Activated CD4-positive, alpha-beta T cell treated with anti-CD3 and anti-CD28 coated beads, Interleukin-2, Interleukin-4, amounts not matched to agents 100 ng/mL and 50 ng/mL, durations not matched to agents 16 hours and 8 hours (primary cell): Measurements from ENCODE around the gene NEU1.
"Not testable (repeated sequence)": the region's sequence is repeated elsewhere in the genome, so short reads cannot be mapped to it uniquely, and the experiment has no call there.

ENCODE experiments used
- DNase-seq: peaks from one replicate; pipeline ENCODE4 v3.0.0-alpha.2; 2020; ENCODE audit warnings: low spot score

Gene NEU1

DNA sequence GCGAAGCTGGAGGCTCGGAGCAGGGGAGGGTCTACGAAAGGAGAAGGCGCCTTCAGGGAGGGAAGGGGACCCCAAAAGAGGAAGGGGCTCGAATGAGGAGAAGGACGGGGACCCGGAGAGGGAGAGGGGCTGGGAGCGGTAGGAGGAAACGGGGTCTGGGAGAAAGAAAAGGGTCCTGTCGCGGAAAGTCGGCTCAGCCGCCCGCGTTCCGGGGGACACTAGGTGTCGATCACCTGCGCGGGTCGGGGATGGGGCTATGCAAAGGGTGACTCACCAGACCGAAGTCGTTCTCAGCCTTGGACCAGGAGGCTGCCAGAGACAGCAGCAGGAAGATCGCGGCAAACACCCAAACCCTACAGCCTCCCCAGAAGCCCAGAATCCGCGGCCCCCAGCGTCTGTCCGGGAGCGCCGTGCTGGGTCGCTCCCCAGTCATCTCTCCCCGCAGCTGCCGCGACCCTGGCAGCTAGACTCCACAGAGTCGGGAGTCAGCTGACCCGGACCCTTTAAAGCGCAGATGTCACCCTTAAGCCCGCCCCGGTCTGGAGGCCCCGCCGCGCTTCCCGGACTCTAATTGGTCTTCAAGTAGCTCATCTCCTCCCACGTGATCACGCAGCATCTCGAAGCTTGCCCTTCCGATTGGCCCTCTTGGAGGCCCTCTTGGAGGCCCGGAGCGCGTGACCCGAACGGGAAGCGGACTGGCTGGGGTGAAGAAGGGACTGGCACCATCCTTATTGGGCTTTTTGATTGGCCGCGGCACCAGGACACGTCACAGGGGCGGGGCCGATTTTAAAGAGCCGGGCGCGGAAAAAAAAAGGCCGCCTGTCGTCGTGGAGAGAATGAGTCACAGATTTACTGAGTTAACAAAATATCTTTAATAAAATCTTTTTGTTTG is at the start of gene NEU1:
NEU1 (minus strand) TSS at position 478 of the 892 bp plus-strand sequence; CDS start at position 433, 45 bp downstream.
- peak; percentile 100 for DNase-seq

DNA sequence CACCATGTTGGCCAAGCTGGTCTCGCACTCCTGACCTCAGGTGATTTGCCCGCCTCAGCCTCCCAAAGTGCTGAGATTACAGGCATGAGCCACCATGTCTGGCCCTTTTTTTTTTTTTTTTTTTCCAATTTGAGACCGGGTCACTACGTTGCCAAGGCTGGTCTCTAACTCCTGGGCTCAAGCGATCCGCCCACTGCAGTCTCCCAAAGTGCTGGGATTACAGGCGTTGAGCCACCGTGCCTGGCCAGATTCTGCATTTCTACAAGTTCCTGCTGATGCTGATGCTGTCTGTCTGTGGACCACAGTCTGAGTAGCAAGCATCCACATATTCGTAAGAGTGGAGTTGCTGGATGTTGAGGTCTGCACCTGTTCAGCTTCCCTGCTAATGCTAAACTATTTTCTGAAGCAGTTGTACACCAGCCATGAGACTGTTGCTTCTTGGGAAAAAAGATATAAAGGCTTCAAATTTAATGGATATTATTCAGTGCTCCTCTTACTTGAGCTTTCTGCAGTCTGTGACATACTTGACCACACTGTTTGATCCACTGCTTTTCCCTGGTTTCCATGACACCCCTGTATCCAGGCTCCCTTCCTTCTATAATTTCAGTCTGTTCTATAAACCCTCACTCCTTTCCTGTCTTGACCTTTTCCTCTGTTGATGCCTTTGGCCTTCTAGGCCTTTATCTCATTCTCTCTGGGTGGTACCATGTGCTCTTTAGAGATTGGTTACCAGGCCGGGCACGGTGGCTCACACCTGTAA is 49.4 kb upstream of the NEU1 start:
- no peak for DNase-seq

DNA sequence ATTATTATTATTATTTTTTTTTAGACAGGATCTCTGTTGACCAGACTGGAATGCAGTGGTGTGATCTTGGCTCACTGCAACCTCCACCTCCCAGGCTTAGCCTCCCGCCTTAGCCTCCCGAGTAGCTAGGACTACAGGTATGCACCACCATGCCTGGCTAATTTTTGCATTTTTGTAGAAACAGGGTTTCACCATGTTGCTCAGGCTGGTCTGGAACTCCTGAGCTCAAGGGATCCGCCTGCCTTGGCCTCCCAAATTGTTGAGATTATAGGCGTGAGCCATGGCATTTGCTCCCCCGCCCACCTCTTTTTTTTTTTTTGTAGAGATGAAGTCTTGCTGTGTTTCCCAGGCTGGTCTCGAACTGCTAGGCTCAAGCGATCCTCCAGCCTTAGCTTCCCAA is 46.7 kb upstream of the NEU1 start:
- not testable (repeated sequence) for DNase-seq

DNA sequence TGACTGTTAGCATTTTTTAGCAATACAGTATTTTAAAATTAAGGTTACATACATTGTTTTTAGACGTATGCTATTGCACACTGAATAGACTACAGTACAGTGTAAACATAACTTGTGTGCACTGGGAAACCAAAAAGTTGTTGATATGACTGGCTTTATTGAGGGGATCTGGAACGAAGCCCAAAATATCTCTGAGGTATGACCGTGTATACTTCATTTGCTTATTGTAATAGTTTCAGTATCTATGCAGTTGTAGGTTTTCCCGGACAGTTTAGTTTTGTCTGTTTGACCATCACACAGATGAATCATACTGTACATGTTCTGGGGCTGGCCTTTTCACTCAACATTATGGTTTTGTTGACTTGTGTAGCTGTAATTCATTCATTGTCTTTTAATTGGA is 46.2 kb upstream of the NEU1 start:
- peak; percentile 58 for DNase-seq

DNA sequence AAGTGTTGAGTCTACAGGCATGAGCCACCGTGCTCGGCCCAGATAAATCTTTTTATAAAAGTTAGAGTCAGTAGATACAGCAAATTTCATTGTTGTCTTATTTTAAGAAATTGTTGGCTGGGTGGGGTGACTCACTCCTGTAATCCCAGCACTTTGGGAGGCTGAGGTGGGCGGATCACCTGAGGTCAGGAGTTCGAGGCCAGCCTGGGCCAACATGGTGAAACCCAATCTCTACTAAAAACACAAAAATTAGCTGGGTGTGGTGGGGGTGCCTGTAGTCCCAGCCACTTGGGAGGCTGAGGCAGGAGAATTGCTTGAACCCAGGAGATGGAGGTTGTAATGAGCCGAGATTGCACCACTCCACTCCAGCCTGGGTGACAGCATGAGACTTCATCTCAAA is 45.6 kb upstream of the NEU1 start:
- not testable (repeated sequence) for DNase-seq

DNA sequence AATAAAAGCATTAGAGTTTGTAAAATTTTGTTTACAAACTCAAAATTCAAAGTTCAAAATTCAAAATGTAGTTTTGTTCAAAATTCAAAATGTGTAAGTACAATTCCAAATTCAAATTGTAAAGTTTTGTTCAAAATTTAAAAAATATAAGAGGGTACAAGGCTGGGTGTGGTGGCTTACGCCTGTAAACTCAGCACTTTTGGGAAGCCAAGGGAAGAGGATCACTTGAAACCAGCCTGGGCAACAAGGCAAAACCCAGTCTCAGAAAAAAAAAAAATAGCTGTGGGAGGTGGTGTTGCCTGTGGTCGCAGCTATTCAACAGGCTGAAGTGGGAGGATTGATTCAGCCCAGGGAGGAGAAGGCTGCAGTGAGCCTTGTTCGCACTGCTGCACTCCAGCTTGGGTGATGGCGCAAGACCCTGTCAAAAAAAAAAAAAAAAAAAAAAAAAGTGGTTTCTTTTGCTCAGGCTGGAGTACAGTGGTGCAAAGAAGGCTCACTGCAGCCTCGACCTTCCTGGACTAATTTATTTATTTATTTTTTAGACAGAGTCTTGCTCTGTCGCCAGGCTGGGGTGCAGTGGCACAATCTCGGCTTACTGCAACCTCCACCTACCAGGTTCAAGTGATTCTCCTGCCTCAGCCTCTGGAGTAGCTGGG is 44.7 kb upstream of the NEU1 start:
- DNase-seq: no peak

DNA sequence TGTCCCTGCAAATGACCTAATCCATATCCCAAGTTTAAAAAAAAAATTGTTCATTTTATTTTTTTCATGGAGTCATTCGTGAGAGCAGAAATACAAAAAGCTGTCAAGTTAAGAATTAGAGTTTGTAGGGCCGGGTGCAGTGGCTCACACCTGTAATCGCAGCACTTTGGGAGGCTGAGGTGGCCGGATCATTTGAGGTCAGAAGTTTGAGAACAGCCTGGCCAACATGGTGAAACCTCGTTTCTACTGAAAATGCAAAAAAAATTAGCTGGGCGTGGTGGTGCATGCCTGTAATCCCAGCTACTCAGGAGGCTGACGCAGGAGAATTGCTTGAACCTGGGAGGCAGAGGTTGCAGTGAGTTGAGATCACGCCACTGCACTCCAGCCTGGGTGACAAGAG is 44.1 kb upstream of the NEU1 start:
- DNase-seq: not testable (repeated sequence)

DNA sequence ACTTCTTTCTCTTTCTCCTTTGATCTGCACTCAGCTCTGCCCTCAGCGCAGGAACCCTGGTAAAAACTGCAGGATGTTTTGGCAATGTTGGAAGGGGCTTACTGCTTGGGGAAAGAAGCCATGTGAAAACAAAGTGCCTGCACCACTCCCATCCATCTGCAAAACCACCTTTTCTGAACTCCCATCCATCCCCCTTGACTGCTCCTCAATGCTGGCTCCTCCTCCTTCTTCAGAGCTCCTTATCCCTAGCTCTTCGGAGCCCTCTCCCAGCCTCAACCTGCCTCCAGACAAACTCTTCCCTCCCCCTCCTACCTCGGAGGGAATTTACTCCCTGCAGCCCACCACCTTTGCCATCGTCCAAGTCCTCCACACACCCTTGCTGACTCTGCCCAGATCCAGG is 43.5 kb upstream of the NEU1 start:
- no peak for DNase-seq

DNA sequence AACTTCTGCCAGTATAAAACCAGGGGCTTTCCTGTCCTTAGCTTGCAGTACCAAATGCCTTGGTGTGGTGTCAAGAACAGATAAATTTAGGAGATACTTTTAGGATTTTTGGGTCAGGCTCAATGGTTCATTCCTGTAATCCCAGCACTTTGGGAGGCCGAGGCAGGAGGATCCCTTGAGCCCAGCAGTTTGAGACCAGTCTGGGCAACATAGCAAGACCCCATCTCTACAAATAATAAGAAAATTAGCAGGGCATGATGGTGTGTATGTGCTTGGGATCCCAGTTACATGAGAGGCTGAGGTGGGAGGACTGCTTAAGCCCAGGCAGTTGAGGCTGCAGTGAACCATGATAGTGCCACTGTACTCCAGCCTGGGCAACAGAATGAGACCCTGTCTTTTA is 42.4 kb upstream of the NEU1 start:
- DNase-seq: no peak

DNA sequence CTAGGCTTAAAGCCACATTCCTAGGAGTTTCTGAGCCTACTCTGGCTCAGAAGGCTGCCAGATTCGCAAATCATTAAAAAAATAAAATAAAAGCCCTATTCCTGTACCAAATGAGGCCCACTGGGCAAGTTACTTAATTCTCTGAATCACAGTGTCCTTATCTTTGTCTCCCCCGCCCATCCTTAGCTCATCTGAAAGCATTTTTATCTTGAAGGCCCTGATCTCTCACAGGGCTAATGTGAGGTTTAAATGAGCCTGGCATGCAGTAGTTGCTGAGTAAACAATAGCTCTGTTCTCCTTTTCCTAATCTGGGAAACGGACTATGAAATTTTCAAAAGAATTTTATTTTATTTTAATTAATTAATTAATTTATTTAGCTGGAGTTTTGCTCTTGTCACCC is 41.3 kb upstream of the NEU1 start:
- no peak for DNase-seq

DNA sequence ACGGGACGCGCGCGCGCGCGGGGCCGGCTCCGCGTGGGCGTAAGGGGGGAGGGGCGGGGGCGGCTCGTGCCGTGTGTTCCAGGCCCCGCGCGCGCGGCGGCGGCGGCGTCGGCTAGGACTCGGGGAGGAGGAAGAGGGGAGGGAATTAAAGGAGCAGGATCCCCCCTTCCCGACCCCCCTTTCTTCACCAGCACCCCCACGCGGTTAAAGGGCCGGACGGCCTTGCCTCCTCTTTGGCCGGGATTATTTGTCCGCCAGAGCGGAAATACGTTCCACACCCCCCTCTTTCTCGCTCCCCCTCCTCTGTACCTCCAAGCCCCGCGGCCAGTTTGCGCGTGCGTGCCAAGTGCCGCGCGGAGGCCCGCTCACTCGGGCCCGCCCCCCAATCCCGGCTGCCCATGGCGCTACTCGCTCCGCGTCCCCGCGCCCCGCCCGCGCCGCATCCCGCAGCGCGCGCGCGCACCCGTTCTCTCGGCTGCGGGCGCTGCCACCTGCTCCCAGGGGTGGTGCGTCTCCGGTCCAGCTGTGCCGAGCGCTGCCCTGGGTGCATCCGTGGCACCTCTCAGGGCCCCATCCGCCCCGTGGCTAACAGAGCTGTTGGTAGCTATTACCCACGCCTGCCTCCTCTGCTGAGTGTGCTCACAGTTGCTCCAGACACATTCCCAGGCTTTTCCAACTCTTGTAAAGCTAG is 39.5 kb upstream of the NEU1 start, which contains the start of gene ZBTB12:
ZBTB12 (minus strand) TSS at position 134 of the 691 bp plus-strand sequence. CDS start 781 bp downstream, outside the sequence.
- DNase-seq: peak; percentile 86

DNA sequence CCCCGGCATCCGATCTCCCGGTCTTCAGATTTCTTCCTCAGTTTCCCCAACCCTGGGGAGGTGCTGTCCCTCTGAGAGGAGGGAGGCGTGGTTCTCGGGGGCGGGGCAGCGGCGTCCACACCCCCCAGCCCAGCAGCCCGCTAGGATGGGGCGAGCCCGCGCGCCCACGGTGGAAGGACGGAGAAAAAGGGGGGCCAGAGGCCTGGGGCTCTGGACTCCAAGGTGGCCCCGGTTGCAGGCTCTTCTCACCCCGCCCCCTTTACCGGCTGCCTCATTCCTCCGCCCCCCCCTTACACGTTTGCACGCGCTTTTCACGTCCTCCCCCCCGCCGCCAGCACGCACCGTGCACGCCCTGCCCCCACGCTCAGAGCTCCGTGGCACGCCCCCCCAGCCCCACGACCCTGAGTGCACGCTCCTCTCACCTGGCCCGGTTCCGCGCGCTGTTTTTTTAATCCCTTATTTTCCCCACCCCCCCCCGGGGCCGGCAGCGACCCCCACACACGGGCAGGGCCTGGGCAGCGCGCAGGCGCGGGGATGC is 38.9 kb upstream of the NEU1 start:
- DNase-seq: peak; percentile 38

DNA sequence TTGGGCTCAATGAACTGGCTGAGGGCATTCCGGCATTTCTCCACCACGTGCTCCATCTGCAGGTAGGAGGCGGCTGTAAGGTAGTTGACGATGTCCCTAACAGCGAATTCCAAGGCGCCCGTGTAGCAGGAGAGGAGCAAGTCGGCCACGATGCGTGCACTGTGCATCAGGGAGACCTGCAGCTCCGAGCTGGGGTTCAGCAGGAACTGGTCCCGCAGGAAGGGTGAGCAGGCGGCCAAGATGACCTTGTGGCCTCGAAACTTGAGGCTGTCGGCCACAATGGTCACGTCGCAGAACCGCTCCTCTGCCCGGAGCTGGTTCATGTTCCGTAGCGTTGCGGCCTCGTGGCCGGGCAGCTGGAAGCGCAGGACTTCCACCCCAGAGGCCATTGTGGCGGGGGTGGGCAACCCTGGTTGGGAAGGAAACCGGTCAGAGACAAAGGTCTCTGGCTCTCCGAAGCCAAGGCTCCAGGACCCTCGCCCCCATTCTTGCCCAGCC is 38.3 kb upstream of the NEU1 start:
- DNase-seq: no peak

DNA sequence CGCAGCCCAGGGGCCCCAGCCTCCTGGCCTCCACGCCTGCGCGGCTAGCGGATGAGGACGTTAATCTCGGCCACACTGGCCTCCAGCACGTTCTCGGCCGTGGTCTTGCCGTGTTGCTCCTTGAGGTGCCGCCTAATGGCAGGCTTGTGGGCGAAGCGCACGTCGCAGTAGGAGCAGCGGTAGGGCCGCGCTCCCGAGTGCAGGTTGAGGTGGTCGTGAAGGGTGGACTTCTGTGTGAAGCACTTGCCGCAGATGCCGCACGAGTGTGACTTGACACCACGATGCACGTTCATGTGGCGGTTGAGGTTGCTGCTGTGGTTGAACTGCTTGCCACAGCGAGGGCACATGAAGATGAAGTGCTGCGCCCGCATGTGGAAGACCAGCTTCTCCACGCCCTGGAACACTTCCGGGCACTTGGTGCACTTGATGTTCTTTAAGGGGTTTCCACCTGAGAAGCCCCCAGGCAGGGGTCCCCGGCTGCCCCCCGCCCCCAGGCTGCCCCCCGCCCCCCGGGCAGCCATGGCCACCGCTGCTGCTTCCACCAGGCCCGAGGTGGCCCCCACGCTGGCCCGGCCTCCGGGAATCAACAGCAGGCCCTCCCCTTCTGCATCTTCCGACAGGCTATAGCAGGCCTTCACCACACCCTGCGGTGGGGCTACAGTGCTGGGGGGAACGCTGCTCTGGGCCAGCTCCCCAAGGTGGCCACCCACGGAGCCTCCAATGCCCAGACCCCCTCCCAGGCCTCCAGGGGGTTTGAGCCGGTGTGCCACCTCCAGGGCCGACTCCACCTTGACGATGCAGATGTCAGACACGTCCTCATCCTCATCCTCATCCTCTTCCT is 37.5 kb upstream of the NEU1 start:
- no peak for DNase-seq

DNA sequence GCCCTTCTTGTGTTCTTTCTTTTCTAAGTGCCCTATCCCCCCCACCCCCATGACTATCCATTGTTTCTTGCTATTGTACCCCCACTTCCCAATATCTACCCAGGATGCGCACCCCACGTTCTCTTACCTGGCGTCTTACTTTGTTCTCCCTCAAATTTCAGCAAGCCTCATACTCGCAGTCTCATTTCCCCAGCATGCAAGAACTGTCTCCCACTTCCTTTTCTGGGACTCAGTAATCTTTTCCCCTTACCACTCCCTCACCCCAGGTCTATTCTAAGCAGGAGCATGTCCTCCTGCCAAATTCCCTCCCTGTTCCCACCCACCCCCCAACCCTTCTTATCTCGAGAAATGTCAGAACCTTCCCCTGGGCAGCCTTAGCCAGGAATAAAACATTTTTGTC is 36.6 kb upstream of the NEU1 start:
- no peak for DNase-seq

DNA sequence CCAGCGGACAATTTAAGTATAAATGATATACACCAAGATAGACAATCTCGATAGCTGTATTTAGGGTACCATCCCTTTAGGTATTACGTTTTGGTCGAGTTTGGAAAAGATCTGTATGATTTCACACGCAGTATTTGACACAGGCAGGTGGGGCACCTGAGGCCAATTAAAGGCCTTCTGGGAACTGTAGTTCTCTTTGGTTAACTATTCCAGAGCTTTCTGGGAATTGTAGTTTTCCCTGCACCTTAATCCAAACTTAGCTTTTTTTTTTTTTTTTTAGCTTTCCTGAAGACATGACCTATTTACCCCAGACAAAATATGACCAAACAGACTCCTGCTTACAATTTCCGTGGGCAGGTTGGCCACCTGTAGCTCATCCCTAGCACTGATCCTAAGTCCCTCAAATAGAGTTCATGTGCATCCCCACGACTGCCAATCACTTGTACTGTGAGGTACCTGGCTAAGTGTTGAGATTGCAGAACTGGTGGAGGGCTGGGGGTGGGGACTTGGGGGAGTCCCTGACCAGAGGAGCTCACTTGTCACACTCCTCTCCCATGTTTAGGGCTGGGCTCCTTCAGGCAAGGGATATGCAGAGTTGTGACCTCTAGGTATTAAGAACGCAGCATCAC is 35.9 kb upstream of the NEU1 start:
- DNase-seq: peak; percentile 40

DNA sequence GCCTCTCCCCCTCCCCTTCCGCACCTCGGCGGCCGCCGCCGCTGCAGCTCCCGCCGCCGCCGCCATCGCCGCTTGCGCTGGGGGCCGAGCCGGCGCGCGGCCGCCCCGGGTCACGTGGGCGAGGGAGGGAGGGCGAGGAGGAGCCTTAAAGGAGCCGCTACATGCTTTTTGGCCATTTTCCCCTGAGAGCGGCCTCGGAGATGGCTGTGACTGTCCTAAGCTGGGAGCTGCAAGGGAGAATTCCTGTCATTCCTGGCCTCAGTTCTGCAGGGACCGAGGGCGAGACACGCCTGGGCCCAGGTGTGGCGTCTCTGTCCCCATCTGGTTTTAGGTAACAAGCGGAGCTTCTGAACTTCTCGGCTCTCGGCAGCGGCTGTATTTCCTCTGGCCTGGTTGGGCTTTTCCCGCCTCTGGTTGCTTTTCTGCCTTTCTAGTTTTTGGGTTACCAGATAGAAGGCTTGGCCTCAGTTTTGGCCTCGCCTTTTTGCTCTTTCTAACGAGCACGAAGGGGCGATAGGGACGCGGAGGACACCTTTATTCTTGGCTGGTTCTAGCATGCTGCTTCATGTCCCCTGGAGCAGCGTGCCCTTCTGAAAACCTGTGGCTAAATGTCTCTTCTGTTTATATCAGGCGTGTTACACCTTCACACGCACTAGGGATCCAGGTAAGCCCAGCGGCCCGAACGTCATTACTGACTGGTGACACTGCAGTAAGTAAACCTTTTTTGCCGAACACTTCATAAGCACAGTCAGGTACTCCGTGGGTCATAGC is 35.2 kb upstream of the NEU1 start, which contains the start of gene EHMT2:
EHMT2 (minus strand) TSS at position 87 of the 771 bp plus-strand sequence; CDS start at position 66, 21 bp downstream.
- DNase-seq: peak; percentile 87

DNA sequence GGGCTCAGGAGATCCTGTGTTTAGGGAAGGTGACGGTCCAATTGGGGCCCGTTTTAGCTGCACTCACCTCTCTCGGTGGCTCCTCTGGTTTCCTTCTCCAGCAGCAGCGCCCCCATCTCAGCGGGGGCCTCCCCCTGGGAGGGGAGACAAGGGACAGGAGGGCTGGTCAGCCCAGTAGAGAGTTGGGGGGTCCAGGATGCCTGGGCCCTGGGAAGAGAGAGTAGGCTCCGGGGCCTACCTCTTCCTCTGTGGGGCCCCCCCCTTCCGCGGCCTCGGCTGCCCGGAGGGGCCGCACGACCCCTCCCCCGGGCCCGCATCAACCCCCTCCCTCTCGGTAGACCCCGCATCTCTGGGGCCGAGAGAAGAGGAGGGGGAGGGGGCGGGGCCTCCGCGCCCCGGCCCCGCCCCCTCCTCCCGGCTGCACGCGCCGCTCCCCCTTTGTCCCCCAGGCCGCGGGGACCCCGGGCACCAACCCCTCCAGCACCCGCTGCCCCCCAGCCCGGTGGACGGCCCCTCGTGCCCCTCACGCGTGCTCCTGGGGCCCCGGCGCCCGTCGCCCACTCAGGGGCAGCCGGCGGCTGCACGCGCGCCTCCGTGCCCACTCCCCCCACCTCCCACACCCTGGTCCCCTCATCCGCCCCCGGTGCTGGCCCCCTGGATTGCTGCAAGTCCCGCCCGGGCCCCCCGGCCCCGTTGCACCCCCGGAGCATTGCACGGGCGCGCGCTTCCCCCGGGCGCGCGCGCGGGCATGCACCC is 34.4 kb upstream of the NEU1 start:
- DNase-seq: no peak
